Measurements from ENCODE around the gene ENC1. TPM values are rescaled to one million over a fixed set of nuclear protein-coding genes. Genes with fewer than 3 reads are reported as not detected.
A peak's percentile ranks its signal among the peaks of the same experiment; 100 is the strongest.
"Not testable (repeated sequence)": the region's sequence is repeated elsewhere in the genome, so short reads cannot be mapped to it uniquely, and the experiment has no call there.

The ENC1 gene
- total RNA-seq, 2 donors from 2014 or later: 7.7 to 10.4 TPM

DNA sequence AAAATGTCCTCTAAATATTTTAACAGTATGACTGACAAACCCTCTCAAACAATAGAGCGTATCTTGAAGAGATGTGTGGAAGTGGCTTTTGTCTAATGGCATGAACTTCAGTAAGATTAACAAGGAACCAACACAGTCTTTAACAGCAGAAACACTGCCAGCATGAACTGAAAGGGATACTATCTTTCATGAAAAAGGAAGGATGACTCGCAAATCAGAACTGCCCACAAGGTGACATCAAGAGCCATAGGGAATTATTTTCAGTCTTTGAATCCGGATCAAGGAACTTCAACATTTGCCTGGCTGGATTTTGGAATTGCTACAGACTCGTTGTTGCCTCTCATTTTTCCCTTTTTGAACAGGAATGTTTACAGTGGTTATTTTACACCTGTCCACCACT is 39.4 kb upstream of the ENC1 start:
- DNase-seq (ENCODE audit: low spot score): no peak
- H3K9me3 ChIP-seq: no peaks in the 10 kb centered on the region
- H3K36me3 ChIP-seq: no peaks in the 10 kb centered on the region
- H3K27ac ChIP-seq: no peak overlapping the region
- ATAC-seq (ENCODE audit: insufficient number of reproducible peaks, low FRiP score, low read depth): no peak
- H3K27me3 ChIP-seq (replicated peaks; ENCODE audit: insufficient read depth): no peaks in the 10 kb centered on the region
- TF ChIP-seq, protein P1, sequence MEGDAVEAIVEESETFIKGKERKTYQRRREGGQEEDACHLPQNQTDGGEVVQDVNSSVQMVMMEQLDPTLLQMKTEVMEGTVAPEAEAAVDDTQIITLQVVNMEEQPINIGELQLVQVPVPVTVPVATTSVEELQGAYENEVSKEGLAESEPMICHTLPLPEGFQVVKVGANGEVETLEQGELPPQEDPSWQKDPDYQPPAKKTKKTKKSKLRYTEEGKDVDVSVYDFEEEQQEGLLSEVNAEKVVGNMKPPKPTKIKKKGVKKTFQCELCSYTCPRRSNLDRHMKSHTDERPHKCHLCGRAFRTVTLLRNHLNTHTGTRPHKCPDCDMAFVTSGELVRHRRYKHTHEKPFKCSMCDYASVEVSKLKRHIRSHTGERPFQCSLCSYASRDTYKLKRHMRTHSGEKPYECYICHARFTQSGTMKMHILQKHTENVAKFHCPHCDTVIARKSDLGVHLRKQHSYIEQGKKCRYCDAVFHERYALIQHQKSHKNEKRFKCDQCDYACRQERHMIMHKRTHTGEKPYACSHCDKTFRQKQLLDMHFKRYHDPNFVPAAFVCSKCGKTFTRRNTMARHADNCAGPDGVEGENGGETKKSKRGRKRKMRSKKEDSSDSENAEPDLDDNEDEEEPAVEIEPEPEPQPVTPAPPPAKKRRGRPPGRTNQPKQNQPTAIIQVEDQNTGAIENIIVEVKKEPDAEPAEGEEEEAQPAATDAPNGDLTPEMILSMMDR (IDR thresholded peaks at IDR 0.05): no peak
- no peak overlapping the region for H3K4me3 ChIP-seq
- no peaks in the 10 kb centered on the region for H3K4me1 ChIP-seq (ENCODE audit: control insufficient read depth in 1 of 2, low read depth in 2 of 2)

DNA sequence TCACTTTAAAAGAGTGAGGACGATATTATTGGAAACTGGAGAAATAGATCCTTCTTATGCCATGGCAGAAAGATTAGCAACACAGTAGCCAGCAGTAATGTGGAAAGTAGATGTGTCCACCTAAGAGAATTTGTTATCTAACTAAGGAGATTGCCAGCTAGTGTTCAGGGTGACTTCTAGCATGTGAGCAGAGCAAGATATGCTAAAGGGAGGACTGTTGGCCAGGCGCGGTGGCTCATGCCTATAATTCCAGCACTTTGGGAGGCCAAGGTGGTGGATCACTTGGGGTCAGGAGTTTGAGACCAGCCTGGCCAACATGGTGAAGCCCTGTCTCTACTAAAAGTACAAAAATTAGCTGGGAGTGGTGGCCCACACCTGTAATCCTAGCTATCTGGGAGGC is 38.8 kb upstream of the ENC1 start:
- DNase-seq (ENCODE audit: low spot score); ATAC-seq (ENCODE audit: insufficient number of reproducible peaks, low FRiP score, low read depth); H3K36me3 ChIP-seq; H3K27ac ChIP-seq; H3K4me1 ChIP-seq (ENCODE audit: control insufficient read depth in 1 of 2, low read depth in 2 of 2); H3K27me3 ChIP-seq (replicated peaks; ENCODE audit: insufficient read depth); H3K4me3 ChIP-seq; H3K9me3 ChIP-seq: not testable (repeated sequence)

DNA sequence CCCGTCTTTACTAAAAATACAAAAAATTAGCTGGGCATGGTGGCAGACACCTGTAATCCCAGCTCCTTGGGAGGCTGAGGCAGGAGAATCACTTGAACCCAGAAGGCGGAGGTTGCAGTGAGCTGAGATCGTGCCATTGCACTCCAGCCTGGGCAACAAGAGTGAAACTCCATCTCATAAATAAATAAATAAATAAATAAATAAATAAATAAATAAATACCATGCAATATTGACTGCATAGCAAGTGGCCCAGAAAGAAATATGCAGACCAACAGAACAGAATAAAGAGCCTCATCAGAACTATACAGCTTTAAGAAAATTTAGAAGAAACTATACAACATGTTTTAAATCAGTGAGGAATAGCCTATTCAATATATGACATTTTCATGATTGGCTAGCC is 37.6 kb upstream of the ENC1 start:
- H3K36me3 ChIP-seq; ATAC-seq (ENCODE audit: insufficient number of reproducible peaks, low FRiP score, low read depth); DNase-seq (ENCODE audit: low spot score); H3K4me1 ChIP-seq (ENCODE audit: control insufficient read depth in 1 of 2, low read depth in 2 of 2); H3K4me3 ChIP-seq; H3K27me3 ChIP-seq (replicated peaks; ENCODE audit: insufficient read depth); H3K9me3 ChIP-seq; H3K27ac ChIP-seq: not testable (repeated sequence)

DNA sequence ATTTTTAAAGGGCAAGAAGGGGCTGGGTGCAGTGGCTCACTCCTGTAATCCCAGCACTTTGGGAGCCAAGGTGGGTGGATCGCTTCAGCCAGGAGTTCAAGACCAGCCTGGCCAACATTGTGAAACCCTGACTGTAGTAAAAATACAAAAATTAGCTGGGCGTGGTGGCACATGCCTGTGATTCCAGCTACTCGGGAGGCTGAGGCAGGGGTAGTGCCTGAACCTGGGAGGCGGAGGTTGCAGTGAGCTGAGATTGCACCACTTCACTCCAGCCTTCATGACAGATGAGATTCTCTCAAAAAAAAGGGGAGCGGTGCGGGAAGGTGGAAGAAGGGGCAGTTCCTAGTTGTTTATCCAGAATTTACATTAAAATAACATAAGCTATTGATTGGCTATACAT is 35.9 kb upstream of the ENC1 start:
- peaks cover 8 to 23% of the 10 kb centered on the region in 2 donors for H3K4me1 ChIP-seq (ENCODE audit: control insufficient read depth in 1 of 2, low read depth in 2 of 2)
- H3K27me3 ChIP-seq (replicated peaks; ENCODE audit: insufficient read depth); H3K36me3 ChIP-seq; ATAC-seq (ENCODE audit: insufficient number of reproducible peaks, low FRiP score, low read depth); H3K27ac ChIP-seq; H3K9me3 ChIP-seq; H3K4me3 ChIP-seq; DNase-seq (ENCODE audit: low spot score): not testable (repeated sequence)

DNA sequence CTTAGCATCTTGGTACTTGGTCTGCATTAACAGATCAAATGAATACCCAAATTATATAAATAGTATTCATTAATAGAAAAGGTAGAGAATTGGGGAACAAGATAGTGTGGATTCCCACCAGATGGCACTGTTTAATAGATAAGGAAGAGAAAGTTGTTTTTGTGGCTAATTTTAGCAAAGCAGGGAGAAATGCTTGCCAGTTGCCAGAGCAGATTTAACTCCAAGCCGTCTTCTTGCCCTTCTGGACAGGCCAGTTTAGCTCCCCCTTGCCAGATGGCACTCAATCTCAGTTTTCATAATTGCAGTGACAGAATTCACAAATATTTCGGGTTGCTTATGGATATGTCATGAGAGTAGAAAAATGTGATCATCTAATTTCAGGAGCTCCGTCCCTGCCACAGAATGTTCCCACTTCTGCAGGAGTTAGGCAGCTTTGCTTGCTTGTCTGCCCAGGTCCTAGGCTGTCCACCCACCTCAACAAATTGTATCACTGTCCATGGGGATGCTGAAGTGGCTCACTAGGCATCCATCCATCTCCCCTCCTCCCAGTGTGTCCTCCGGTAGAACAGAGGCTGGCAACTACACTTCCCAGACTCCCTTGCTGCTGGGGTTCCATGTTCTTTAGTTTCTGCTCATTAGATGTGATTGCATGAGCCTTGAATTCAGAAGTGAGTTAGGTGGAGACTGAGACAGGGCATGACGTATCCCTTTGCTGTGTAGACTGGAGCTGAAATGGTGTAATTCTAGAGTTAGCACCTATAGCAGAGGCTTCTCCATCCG is 32.7 kb upstream of the ENC1 start:
- Histone ChIP-seq H3K9me3 (no peaks in the 10 kb centered on the region), H3K4me1 (ENCODE audit: control insufficient read depth in 1 of 2, low read depth in 2 of 2) (peaks cover 8 to 23% of the 10 kb centered on the region in 2 donors), H3K27ac (peak overlapping the region; percentile 20 to 56), H3K36me3 (no peaks in the 10 kb centered on the region), H3K4me3 (peak overlapping the region; percentile 54), H3K27me3 (replicated peaks; ENCODE audit: insufficient read depth) (no peaks in the 10 kb centered on the region)
- DNase-seq (ENCODE audit: low spot score): no peak
- peak; percentile 56 for ATAC-seq (ENCODE audit: insufficient number of reproducible peaks, low FRiP score, low read depth)
- TF ChIP-seq, protein P1 (IDR thresholded peaks at IDR 0.05): peak; percentile 39

DNA sequence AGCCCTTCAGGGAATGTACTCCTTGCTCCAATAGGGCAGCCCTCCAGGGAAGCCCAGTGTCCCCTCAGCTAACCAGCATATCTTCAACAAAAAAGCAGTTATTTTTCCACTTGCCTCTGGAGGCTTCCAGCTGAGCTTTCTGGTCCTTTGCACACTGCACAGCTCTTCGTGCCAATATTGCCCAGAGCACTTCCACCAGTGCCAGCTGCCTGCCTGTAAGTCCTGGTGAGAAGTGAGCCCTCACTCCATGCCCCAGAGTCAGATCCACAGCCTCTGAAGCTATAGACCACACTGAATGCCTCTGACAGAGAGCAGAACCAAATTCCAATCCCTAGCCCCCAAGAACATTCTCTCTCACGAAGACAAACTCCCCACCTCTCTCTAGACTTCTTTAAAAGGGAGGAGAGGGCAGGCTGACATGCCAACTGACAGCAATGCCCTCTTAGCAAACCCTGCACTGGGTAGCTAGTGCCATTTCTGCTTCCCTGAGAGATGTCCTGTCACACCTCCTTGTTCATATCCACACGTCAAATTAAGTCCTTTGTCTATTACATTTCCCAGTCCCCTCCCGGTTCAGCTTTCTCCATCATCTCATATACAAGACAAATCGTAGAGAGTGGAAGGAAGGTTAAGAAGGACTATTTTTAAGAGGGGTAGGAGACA is 31.8 kb upstream of the ENC1 start:
- Histone ChIP-seq H3K4me3 (no peak overlapping the region), H3K27me3 (replicated peaks; ENCODE audit: insufficient read depth) (no peaks in the 10 kb centered on the region), H3K36me3 (no peaks in the 10 kb centered on the region), H3K4me1 (ENCODE audit: control insufficient read depth in 1 of 2, low read depth in 2 of 2) (peaks cover 8 to 23% of the 10 kb centered on the region in 2 donors), H3K9me3 (no peaks in the 10 kb centered on the region), H3K27ac (peak overlapping the region in 1 of 2 donors; percentile 24)
- DNase-seq (ENCODE audit: low spot score) (no peak), ATAC-seq (ENCODE audit: insufficient number of reproducible peaks, low FRiP score, low read depth) (no peak)
- TF ChIP-seq, protein P1 (IDR thresholded peaks at IDR 0.05): no peak
